Measurements from ENCODE around the gene EPM2AIP1.
A peak's percentile ranks its signal among the peaks of the same experiment; 100 is the strongest.

Gene EPM2AIP1

GRCh38 chr3:36993326-36994283, 674 bp upstream of the EPM2AIP1 start, which contains the start of gene MLH1:
Gene MLH1 (plus strand): TSS chr3:36993518. CDS start chr3:36993548, 30 bp downstream.
- Histone ChIP-seq H3K18ac (ENCODE audit: low read length) (peak within 1 kb of the TSS; percentile 98), H3K4me2 (ENCODE audit: insufficient read depth, low read length, poor library complexity, severe bottlenecking) (peak within 1 kb of the TSS; percentile 48), H2AFZ (ENCODE audit: low read length) (peak within 1 kb of the TSS; percentile 90), H3K23ac (ENCODE audit: low read depth, low read length, poor library complexity) (peak within 1 kb of the TSS; percentile 66), H2AK5ac (ENCODE audit: low read depth, low read length) (peak within 1 kb of the TSS; percentile 9), H3K79me1 (ENCODE audit: low read depth, low read length) (no peaks in the 10 kb centered on the region), H2BK5ac (ENCODE audit: low read length) (peak within 1 kb of the TSS; percentile 68), H4K8ac (ENCODE audit: low read depth, low read length) (no peak within 1 kb of the TSS), H2BK12ac (ENCODE audit: low read length) (no peak within 1 kb of the TSS), H3K27ac (replicated peaks; ENCODE audit: low read length) (peak within 1 kb of the TSS; percentile 92), H3K4ac (ENCODE audit: low read length) (no peak within 1 kb of the TSS), H3K36me3 (replicated peaks in 1 of 2; ENCODE audit: control insufficient read depth in 2 of 2, insufficient read depth in 2 of 2, low read length in 2 of 2) (peaks cover 5 to 73% of the 10 kb centered on the region in 2 donors), H4K91ac (ENCODE audit: low read depth, low read length, poor library complexity) (no peak within 1 kb of the TSS), H3K27me3 (ENCODE audit: control insufficient read depth in 3 of 3, insufficient read depth in 3 of 3, low read depth in 1 of 3, low read length in 3 of 3) (no peaks in the 10 kb centered on the region), H2BK120ac (ENCODE audit: low read depth, low read length) (no peak within 1 kb of the TSS), H3K9ac (ENCODE audit: low read depth, low read length, poor library complexity) (peak within 1 kb of the TSS; percentile 94), H3K4me1 (ENCODE audit: control insufficient read depth in 2 of 2, insufficient read depth in 1 of 2, low read depth in 1 of 2, low read length in 2 of 2) (peaks cover 2 to 14% of the 10 kb centered on the region in 2 donors), H2BK15ac (ENCODE audit: low read length) (no peak within 1 kb of the TSS), H3K14ac (ENCODE audit: low read length) (peak within 1 kb of the TSS; percentile 22), H3K9me3 (replicated peaks in 1 of 2; ENCODE audit: control insufficient read depth in 2 of 2, insufficient read depth in 1 of 2, low read depth in 1 of 2, low read length in 2 of 2) (no peaks in the 10 kb centered on the region), H3K4me3 (ENCODE audit: low read length in 2 of 2) (peak within 1 kb of the TSS; percentile 78 to 91)
- WGBS, 2 donors (ENCODE audit: extremely low coverage in 2 of 2, insufficient read length in 2 of 2, insufficient replicate concordance in 1 of 2), result no CpG with 5 or more reads among the region's 47 CpGs
- peak; percentile 100 for DNase-seq (ENCODE audit: low spot score)

GRCh38 chr3:36991923-36992805, 767 bp downstream of the EPM2AIP1 start:
- Histone ChIP-seq H3K27ac (replicated peaks; ENCODE audit: low read length) (peak overlapping the region; percentile 92), H4K91ac (ENCODE audit: low read depth, low read length, poor library complexity) (no peak overlapping the region), H3K9ac (ENCODE audit: low read depth, low read length, poor library complexity) (peak overlapping the region; percentile 94), H2AFZ (ENCODE audit: low read length) (peak overlapping the region; percentile 81), H3K4me2 (ENCODE audit: insufficient read depth, low read length, poor library complexity, severe bottlenecking) (peak overlapping the region; percentile 48), H3K79me1 (ENCODE audit: low read depth, low read length) (no peaks in the 10 kb centered on the region), H3K18ac (ENCODE audit: low read length) (peak overlapping the region; percentile 96), H3K27me3 (ENCODE audit: control insufficient read depth in 3 of 3, insufficient read depth in 3 of 3, low read depth in 1 of 3, low read length in 3 of 3) (no peaks in the 10 kb centered on the region), H4K8ac (ENCODE audit: low read depth, low read length) (no peak overlapping the region), H2BK120ac (ENCODE audit: low read depth, low read length) (no peak overlapping the region), H3K9me3 (replicated peaks in 1 of 2; ENCODE audit: control insufficient read depth in 2 of 2, insufficient read depth in 1 of 2, low read depth in 1 of 2, low read length in 2 of 2) (no peaks in the 10 kb centered on the region), H2AK5ac (ENCODE audit: low read depth, low read length) (peak overlapping the region; percentile 9), H3K23ac (ENCODE audit: low read depth, low read length, poor library complexity) (peak overlapping the region; percentile 66), H3K4me3 (ENCODE audit: low read length in 2 of 2) (peak overlapping the region; percentile 78 to 91), H3K4ac (ENCODE audit: low read length) (no peak overlapping the region), H3K4me1 (ENCODE audit: control insufficient read depth in 2 of 2, insufficient read depth in 1 of 2, low read depth in 1 of 2, low read length in 2 of 2) (peaks cover 2 to 14% of the 10 kb centered on the region in 2 donors), H2BK12ac (ENCODE audit: low read length) (no peak overlapping the region), H3K36me3 (replicated peaks in 1 of 2; ENCODE audit: control insufficient read depth in 2 of 2, insufficient read depth in 2 of 2, low read length in 2 of 2) (peaks cover 4 to 74% of the 10 kb centered on the region in 2 donors), H2BK15ac (ENCODE audit: low read length) (no peak overlapping the region), H3K14ac (ENCODE audit: low read length) (peak overlapping the region; percentile 22), H2BK5ac (ENCODE audit: low read length) (peak overlapping the region; percentile 68)
- no peak for DNase-seq (ENCODE audit: low spot score)
- WGBS, 2 donors (ENCODE audit: extremely low coverage in 2 of 2, insufficient read length in 2 of 2, insufficient replicate concordance in 1 of 2), result no CpG with 5 or more reads among the region's 24 CpGs

- Histone ChIP-seq H3K27me3 (ENCODE audit: control insufficient read depth in 3 of 3, insufficient read depth in 3 of 3, low read depth in 1 of 3, low read length in 3 of 3) (no peaks in the 10 kb centered on the region), H2BK5ac (ENCODE audit: low read length) (no peak overlapping the region), H2BK120ac (ENCODE audit: low read depth, low read length) (no peak overlapping the region), H3K79me1 (ENCODE audit: low read depth, low read length) (no peaks in the 10 kb centered on the region), H3K4me3 (ENCODE audit: low read length in 2 of 2) (peak overlapping the region in 1 of 2 donors; percentile 78), H4K8ac (ENCODE audit: low read depth, low read length) (no peak overlapping the region), H2BK15ac (ENCODE audit: low read length) (no peak overlapping the region), H3K18ac (ENCODE audit: low read length) (no peak overlapping the region), H2AK5ac (ENCODE audit: low read depth, low read length) (no peak overlapping the region), H3K4me1 (ENCODE audit: control insufficient read depth in 2 of 2, insufficient read depth in 1 of 2, low read depth in 1 of 2, low read length in 2 of 2) (peaks cover 2 to 14% of the 10 kb centered on the region in 2 donors), H4K91ac (ENCODE audit: low read depth, low read length, poor library complexity) (no peak overlapping the region), H2BK12ac (ENCODE audit: low read length) (no peak overlapping the region), H3K14ac (ENCODE audit: low read length) (no peak overlapping the region), H3K9ac (ENCODE audit: low read depth, low read length, poor library complexity) (no peak overlapping the region), H3K36me3 (replicated peaks in 1 of 2; ENCODE audit: control insufficient read depth in 2 of 2, insufficient read depth in 2 of 2, low read length in 2 of 2) (peaks cover 3 to 74% of the 10 kb centered on the region in 2 donors), H3K4ac (ENCODE audit: low read length) (no peak overlapping the region), H3K27ac (replicated peaks; ENCODE audit: low read length) (no peak overlapping the region), H3K9me3 (replicated peaks in 1 of 2; ENCODE audit: control insufficient read depth in 2 of 2, insufficient read depth in 1 of 2, low read depth in 1 of 2, low read length in 2 of 2) (no peaks in the 10 kb centered on the region), H3K23ac (ENCODE audit: low read depth, low read length, poor library complexity) (no peak overlapping the region), H2AFZ (ENCODE audit: low read length) (no peak overlapping the region), H3K4me2 (ENCODE audit: insufficient read depth, low read length, poor library complexity, severe bottlenecking) (peak overlapping the region; percentile 41)
- WGBS, 2 donors (ENCODE audit: extremely low coverage in 2 of 2, insufficient read length in 2 of 2, insufficient replicate concordance in 1 of 2), result no CpG with 5 or more reads among the region's 3 CpGs
- DNase-seq (ENCODE audit: low spot score), result no peak
Observed at GRCh38 chr3:36991147-36991546, 1.8 kb downstream of the EPM2AIP1 start.
